GM19099 (cell line): ENCODE data around the gene TUT1.

Experiments used
- POLR2A ChIP-seq: IDR thresholded peaks from 3 replicates; pipeline ENCODE4 v1.6.1; 2011; ENCODE audit warnings: low read depth; ENCODE audit not compliant: insufficient read length; ENCODE audit errors: extremely low read depth

Gene TUT1

GRCh38 chr11:62553839-62554361 is 37.4 kb downstream of the TUT1 start:
- no peak for TF ChIP-seq POLR2A

GRCh38 chr11:62553080-62553838 is 38.1 kb downstream of the TUT1 start:
- TF ChIP-seq POLR2A = no peak

- TF ChIP-seq POLR2A = no peak
Measured at GRCh38 chr11:62552485-62553079, 38.7 kb downstream of the TUT1 start.

GRCh38 chr11:62548545-62549335 is 42.6 kb downstream of the TUT1 start:
- no peak for TF ChIP-seq POLR2A

- no peak for TF ChIP-seq POLR2A
Measured at GRCh38 chr11:62547691-62548281, 43.5 kb downstream of the TUT1 start.

- TF ChIP-seq POLR2A = no peak
Measured at GRCh38 chr11:62546929-62547625, 44.2 kb downstream of the TUT1 start.

GRCh38 chr11:62546244-62546928 is 44.9 kb downstream of the TUT1 start, which contains the start of gene AHNAK:
Gene AHNAK (minus strand): TSS chr11:62546806. CDS start chr11:62536098, 10,708 bp downstream.
- peak; percentile 60 for TF ChIP-seq POLR2A

GRCh38 chr11:62545437-62546243 is 45.7 kb downstream of the TUT1 start:
- TF ChIP-seq POLR2A = no peak

GRCh38 chr11:62544581-62545436 is 46.5 kb downstream of the TUT1 start:
- TF ChIP-seq POLR2A = no peak

- no peak for TF ChIP-seq POLR2A
Measured at GRCh38 chr11:62543680-62544444, 47.5 kb downstream of the TUT1 start.

- TF ChIP-seq POLR2A = no peak
Measured at GRCh38 chr11:62542750-62543567, 48.4 kb downstream of the TUT1 start.
